Keratinocyte (primary cell): ENCODE data around the gene RBM4B. TPM values are rescaled to one million over a fixed set of nuclear protein-coding genes. Genes with fewer than 3 reads are reported as not detected.

Source experiments
- DNase-seq: peaks from one replicate; pipeline ENCODE4 v3.0.0-alpha.2; 2011; ENCODE audit warnings: low read depth, missing footprints, low spot score
- FAIRE-seq: peaks from 2 replicates; lab custom pipeline; 2011; peaks lifted over from hg19 to GRCh38; lab: Jason Lieb, UNC
- H2AFZ ChIP-seq: 2 replicates; pipeline ENCODE4 v1.6.0; 2012; ENCODE audit warnings: low read length, control low read depth, inconsistent platforms; ENCODE audit not compliant: control insufficient read depth
- H3K27ac ChIP-seq: 2 replicates; pipeline ENCODE4 v1.5.1; 2011; ENCODE audit warnings: low read length; ENCODE audit not compliant: control insufficient read depth, insufficient read depth
- H3K27me3 ChIP-seq: 3 replicates; pipeline ENCODE4 v1.6.0; 2011; ENCODE audit warnings: low read length; ENCODE audit not compliant: control insufficient read depth, insufficient read depth; ENCODE audit errors: extremely low read depth
- H3K36me3 ChIP-seq, 2 experiments: 2 replicates in 1 of 2; 3 replicates in 1 of 2; pipeline ENCODE4 v1.5.1; 2011; ENCODE audit warnings: low read length in 2 of 2, mild to moderate bottlenecking in 1 of 2; ENCODE audit not compliant: control insufficient read depth in 2 of 2, insufficient read depth in 2 of 2; ENCODE audit errors: extremely low read depth in 1 of 2
- H3K4me1 ChIP-seq: 3 replicates; pipeline ENCODE4 v1.5.1; 2011; ENCODE audit warnings: low read length; ENCODE audit not compliant: control insufficient read depth, insufficient read depth; ENCODE audit errors: extremely low read depth
- H3K4me2 ChIP-seq: 3 replicates; pipeline ENCODE4 v1.6.0; 2011; ENCODE audit warnings: low read depth, low read length; ENCODE audit not compliant: control insufficient read depth, insufficient read depth; ENCODE audit errors: extremely low read depth
- H3K4me3 ChIP-seq, 3 experiments: fragments of 200-600 bp in 1 of 3; sonication (generic) in 1 of 3; 2 replicates in 2 of 3; 3 replicates in 1 of 3; pipeline ENCODE4 v1.5.1; 2011 to 2016; ENCODE audit warnings: low read length in 3 of 3, mild to moderate bottlenecking in 3 of 3, control low read depth in 2 of 3, inconsistent platforms in 1 of 3, low read depth in 1 of 3, mixed read lengths in 1 of 3, mixed run types in 1 of 3, moderate library complexity in 1 of 3; ENCODE audit not compliant: control insufficient read depth in 2 of 3, insufficient read depth in 2 of 3; ENCODE audit errors: extremely low read depth in 1 of 3
- H3K79me2 ChIP-seq: 2 replicates; pipeline ENCODE4 v1.6.0; 2012; ENCODE audit warnings: low read length; ENCODE audit not compliant: control insufficient read depth, insufficient read depth
- H3K9ac ChIP-seq: 3 replicates; pipeline ENCODE4 v1.6.0; 2011; ENCODE audit warnings: low read length; ENCODE audit not compliant: control insufficient read depth, insufficient read depth; ENCODE audit errors: extremely low read depth
- H3K9me1 ChIP-seq: 3 replicates; pipeline ENCODE4 v1.6.0; 2011; ENCODE audit warnings: low read length; ENCODE audit not compliant: control insufficient read depth, insufficient read depth; ENCODE audit errors: extremely low read depth
- H3K9me3 ChIP-seq: 2 replicates; pipeline ENCODE4 v1.5.1; 2012; ENCODE audit warnings: low read depth, low read length; ENCODE audit not compliant: control insufficient read depth
- H4K20me1 ChIP-seq: 3 replicates; pipeline ENCODE4 v1.6.0; 2011; ENCODE audit warnings: low read length; ENCODE audit not compliant: control insufficient read depth, insufficient read depth; ENCODE audit errors: extremely low read depth
- CTCF ChIP-seq, 3 experiments: IDR thresholded peaks in 1 of 3; conservative IDR thresholded peaks in 1 of 3; optimal IDR thresholded peaks in 1 of 3; 2 replicates in 2 of 3; 3 replicates in 1 of 3; pipeline versions ENCODE3 to v1.5.1; 2011; ENCODE audit warnings: low read length in 3 of 3, mild to moderate bottlenecking in 3 of 3, moderate library complexity in 2 of 3, control low read depth in 1 of 3, inconsistent platforms in 1 of 3; ENCODE audit not compliant: insufficient read depth in 2 of 3; ENCODE audit errors: extremely low read depth in 1 of 3
- EZH2 ChIP-seq: IDR thresholded peaks from one replicate; pipeline ENCODE4 v1.6.1; 2012; ENCODE audit warnings: inconsistent platforms, mild to moderate bottlenecking, low read length, moderate library complexity
- dilution Hi-C: fragments of 300-500 bp; cut with MboI; formaldehyde crosslinking; loops from one replicate; pipeline ENCODE4 v1.7.0; 2020; ENCODE audit warnings: low sequenced_read_pairs; ENCODE audit not compliant: extremely low pct_ligation_motif_present
- polyA plus RNA-seq, 5 experiments: library from polyadenylated mRNA; depleted of rRNA in 3 of 5; stranded (reverse) in 3 of 5; stranded (forward) in 1 of 5; unstranded in 1 of 5; fragments of >200 nt; gene quantifications; 1 replicate in 1 of 5; 2 replicates in 3 of 5; 3 replicates in 1 of 5; pipeline versions ENCODE4 v1.2.1 to v1.2.3, GENCODE V29; 2011 to 2012; ENCODE audit warnings: missing spikeins in 2 of 5, low read depth in 1 of 5, low replicate concordance in 1 of 5

The RBM4B gene
- polyA plus RNA-seq, 1 donor (not counting 4 experiments of a cell fraction or from before 2014, with no cell fraction given): 20.9 TPM

GRCh38 chr11:66704659-66705360 lies 27.1 kb upstream of the RBM4B start:
- Histone ChIP-seq H2AFZ (peak overlapping the region; percentile 43), H3K9ac (no peak overlapping the region), H3K27ac (no peak overlapping the region), H3K9me1 (peaks cover 2% of the 10 kb centered on the region), H3K4me3 (no peak overlapping the region), H4K20me1 (no peaks in the 10 kb centered on the region), H3K9me3 (no peaks in the 10 kb centered on the region), H3K79me2 (no peaks in the 10 kb centered on the region), H3K36me3 (peaks cover 12 to 20% of the 10 kb centered on the region in 2 experiments), H3K4me2 (no peak overlapping the region), H3K4me1 (peaks cover 20% of the 10 kb centered on the region), H3K27me3 (no peaks in the 10 kb centered on the region)
- DNase-seq (no peak), FAIRE-seq (no peak)
- dilution Hi-C loops: no loop called here
- TF ChIP-seq EZH2 (no peak), CTCF (optimal IDR thresholded peaks at IDR 0.05 in 1 of 3, IDR thresholded peaks at IDR 0.05 in 1 of 3, conservative IDR thresholded peaks at IDR 0.05 in 1 of 3; ENCODE audit: extremely low read depth in 1 of 3, insufficient read depth in 2 of 3, low read length in 3 of 3) (no peak)

- H3K36me3 ChIP-seq: peaks cover 16 to 27% of the 10 kb centered on the region in 2 experiments
- TF ChIP-seq EZH2: no peak
- no peak for TF ChIP-seq CTCF (optimal IDR thresholded peaks at IDR 0.05 in 1 of 3, IDR thresholded peaks at IDR 0.05 in 1 of 3, conservative IDR thresholded peaks at IDR 0.05 in 1 of 3; ENCODE audit: extremely low read depth in 1 of 3, insufficient read depth in 2 of 3, low read length in 3 of 3)
These were observed 23.9 kb upstream of the RBM4B start for GRCh38 chr11:66701432-66702240.

More at GRCh38 chr11:66701432-66702240, 23.9 kb upstream of the RBM4B start:
- DNase-seq (no peak), FAIRE-seq (no peak)
- H2AFZ ChIP-seq: no peak overlapping the region
- no peaks in the 10 kb centered on the region for H4K20me1 ChIP-seq
- no peaks in the 10 kb centered on the region for H3K9me3 ChIP-seq
- H3K4me3 ChIP-seq: no peak overlapping the region
- H3K4me2 ChIP-seq: no peak overlapping the region
- H3K9me1 ChIP-seq: no peaks in the 10 kb centered on the region
- H3K27ac ChIP-seq: no peak overlapping the region
- no peaks in the 10 kb centered on the region for H3K79me2 ChIP-seq
- H3K4me1 ChIP-seq: peaks cover 14% of the 10 kb centered on the region
- no peaks in the 10 kb centered on the region for H3K27me3 ChIP-seq
- dilution Hi-C loops: no loop called here
- H3K9ac ChIP-seq: no peak overlapping the region
